PC-3 (cell line): Measurements from ENCODE around the gene ZNHIT1. TPM values are rescaled to one million over a fixed set of nuclear protein-coding genes. Genes with fewer than 3 reads are reported as not detected.

Experiments used
- ATAC-seq: fragments of 200-7000 bp; cut with Tn5 transposase; 2 replicates; pipeline ENCODE4 v1.9.1; 2020; ENCODE audit warnings: mild to moderate bottlenecking, moderate library complexity
- BruUV-seq: library from RNA; stranded (reverse); fragments of 400-500 nt; replicated peaks from 2 replicates; lab custom pipeline; 2021; lab: Mats Ljungman, UMichigan
- CTCF ChIA-PET: fragments of 300-600 bp; sonication (Branson Sonifier 250); formaldehyde crosslinking; loops from one replicate; lab custom pipeline; 2022; ENCODE audit warnings: antibody characterized with exemption; lab: Charles Lee
- POLR2A ChIA-PET: fragments of 300-600 bp; sonication (Branson Sonifier 250); formaldehyde crosslinking; loops from one replicate; lab custom pipeline; 2022; ENCODE audit warnings: antibody characterized with exemption; ENCODE audit not compliant: unreplicated experiment; lab: Charles Lee
- DNase-seq: peaks from one replicate; pipeline ENCODE4 v3.0.0-alpha.2; 2015
- H2AFZ ChIP-seq: fragments of 300-600 bp; sonication (generic); 2 replicates; pipeline ENCODE4 v1.6.0; 2016; ENCODE audit warnings: antibody characterized with exemption, low read length
- H3F3A ChIP-seq: fragments of 300-600 bp; sonication (generic); one replicate; pipeline ENCODE4 v1.6.0; 2017; ENCODE audit warnings: antibody characterized with exemption, low read length, control low read depth, mild to moderate bottlenecking; ENCODE audit not compliant: unreplicated experiment
- H3K27ac ChIP-seq: fragments of 300-600 bp; sonication (generic); 2 replicates; pipeline ENCODE4 v1.5.1; 2016; ENCODE audit warnings: mild to moderate bottlenecking, low read length
- H3K27me3 ChIP-seq: fragments of 300-600 bp; sonication (generic); 2 replicates; pipeline ENCODE4 v1.6.1; 2016; ENCODE audit warnings: low read length, mixed read lengths
- H3K36me3 ChIP-seq: fragments of 300-600 bp; sonication (generic); 2 replicates; pipeline ENCODE4 v1.6.1; 2016; ENCODE audit warnings: low read depth, mixed run types, low read length, mixed read lengths
- H3K4me1 ChIP-seq: fragments of 300-600 bp; sonication (generic); 2 replicates; pipeline ENCODE4 v1.5.1; 2016; ENCODE audit warnings: low read length; ENCODE audit not compliant: insufficient read depth
- H3K4me2 ChIP-seq: fragments of 300-600 bp; sonication (generic); 2 replicates; pipeline ENCODE4 v1.6.0; 2016; ENCODE audit warnings: low read length
- H3K4me3 ChIP-seq: fragments of 300-600 bp; sonication (generic); 2 replicates; pipeline ENCODE4 v1.5.1; 2016; ENCODE audit warnings: mild to moderate bottlenecking, low read length, mixed read lengths
- H3K79me2 ChIP-seq: fragments of 300-600 bp; sonication (generic); 2 replicates; pipeline ENCODE4 v1.6.1; 2017; ENCODE audit warnings: low read length, mixed read lengths
- H3K9ac ChIP-seq: fragments of 300-600 bp; sonication (generic); 2 replicates; pipeline ENCODE4 v1.6.0; 2016; ENCODE audit warnings: mild to moderate bottlenecking, low read length
- H3K9me2 ChIP-seq: fragments of 300-600 bp; sonication (generic); replicated peaks from 2 replicates; pipeline ENCODE4 v1.6.1; 2016; ENCODE audit warnings: mixed run types, low read length, mixed read lengths
- H3K9me3 ChIP-seq: fragments of 300-600 bp; sonication (generic); 2 replicates; pipeline ENCODE4 v1.6.1; 2016; ENCODE audit warnings: low read length, mixed read lengths
- H4K20me1 ChIP-seq: fragments of 300-600 bp; sonication (generic); 2 replicates; pipeline ENCODE4 v1.6.1; 2016; ENCODE audit warnings: low read length, mixed read lengths
- EZH2 ChIP-seq: fragments of 300-600 bp; sonication (generic); IDR thresholded peaks from one replicate; pipeline ENCODE4 v1.6.1; 2017; ENCODE audit warnings: antibody characterized with exemption, mild to moderate bottlenecking, low read length; ENCODE audit not compliant: unreplicated experiment
- EZH2phosphoT487 ChIP-seq: fragments of 300-600 bp; sonication (generic); IDR thresholded peaks from 2 replicates; pipeline ENCODE4 v1.6.1; 2018; ENCODE audit warnings: mild to moderate bottlenecking, antibody characterized with exemption, low read length, borderline replicate concordance
- intact Hi-C: fragments of 100-400 bp; cut with micrococcal nuclease; formaldehyde crosslinking; loops from 2 replicates; pipeline ENCODE4 v1.9.0; 2023
- total RNA-seq: library from RNA; depleted of rRNA; stranded (reverse); fragments of >200 nt; gene quantifications from 2 replicates; pipeline ENCODE4 v1.2.3, GENCODE V29; 2014
- TF ChIP-seq, protein P1 (sequence below): fragments of 300-600 bp; sonication (generic); conservative IDR thresholded peaks from 2 replicates; pipeline ENCODE4 v1.5.1; 2017; ENCODE audit warnings: antibody characterized with exemption, low read depth, mild to moderate bottlenecking, low read length

ZNHIT1 gene
- total RNA-seq, 1 experiment from 2014 or later = 188 TPM

DNA sequence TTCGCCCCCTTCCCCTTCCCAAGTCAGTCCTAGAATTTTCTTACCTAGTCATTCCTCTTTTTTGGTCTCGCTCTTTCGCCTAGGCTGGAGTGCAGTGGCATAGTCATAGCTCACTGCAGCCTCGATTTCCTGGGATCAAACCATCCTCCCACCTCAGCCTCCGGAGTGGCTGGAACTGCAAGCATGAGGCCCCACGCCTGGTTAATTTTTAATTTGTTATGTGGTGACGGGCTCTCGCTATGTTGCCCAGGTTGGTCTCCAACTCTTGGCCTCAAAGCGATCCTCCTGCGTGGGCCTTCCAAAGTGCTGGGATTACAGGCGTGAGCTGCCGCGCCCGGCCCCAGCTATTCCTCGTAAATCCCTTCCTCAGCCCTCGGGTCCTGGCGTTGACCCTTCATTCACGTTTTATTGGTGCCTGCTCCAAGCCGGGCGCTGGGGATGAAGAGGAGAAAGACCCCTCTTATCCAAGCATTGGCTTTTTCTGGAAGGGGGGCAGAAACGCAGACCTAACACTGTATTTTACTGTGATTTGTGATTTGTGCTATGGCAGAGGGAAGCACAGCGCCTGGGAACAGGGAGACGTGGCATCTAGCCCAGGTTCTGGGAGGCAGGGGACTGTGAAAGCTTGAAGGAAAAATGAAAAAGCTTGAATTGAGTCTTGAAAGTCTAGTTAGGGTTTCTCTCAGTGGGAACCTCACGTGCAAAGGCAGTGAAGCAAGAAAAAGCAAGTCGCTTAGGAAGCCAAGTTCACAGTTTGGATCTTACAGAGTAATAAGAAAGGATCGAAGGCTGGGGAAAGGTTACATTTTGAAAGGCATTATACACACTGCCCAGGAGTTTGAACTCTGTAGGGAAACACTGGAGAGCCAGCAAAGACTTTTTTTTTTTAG is 516 bp downstream of the ZNHIT1 start:
- ATAC-seq (peak; percentile 4), DNase-seq (no peak)
- TF ChIP-seq EZH2 (no peak), EZH2phosphoT487 (no peak)
- TF ChIP-seq, protein P1, sequence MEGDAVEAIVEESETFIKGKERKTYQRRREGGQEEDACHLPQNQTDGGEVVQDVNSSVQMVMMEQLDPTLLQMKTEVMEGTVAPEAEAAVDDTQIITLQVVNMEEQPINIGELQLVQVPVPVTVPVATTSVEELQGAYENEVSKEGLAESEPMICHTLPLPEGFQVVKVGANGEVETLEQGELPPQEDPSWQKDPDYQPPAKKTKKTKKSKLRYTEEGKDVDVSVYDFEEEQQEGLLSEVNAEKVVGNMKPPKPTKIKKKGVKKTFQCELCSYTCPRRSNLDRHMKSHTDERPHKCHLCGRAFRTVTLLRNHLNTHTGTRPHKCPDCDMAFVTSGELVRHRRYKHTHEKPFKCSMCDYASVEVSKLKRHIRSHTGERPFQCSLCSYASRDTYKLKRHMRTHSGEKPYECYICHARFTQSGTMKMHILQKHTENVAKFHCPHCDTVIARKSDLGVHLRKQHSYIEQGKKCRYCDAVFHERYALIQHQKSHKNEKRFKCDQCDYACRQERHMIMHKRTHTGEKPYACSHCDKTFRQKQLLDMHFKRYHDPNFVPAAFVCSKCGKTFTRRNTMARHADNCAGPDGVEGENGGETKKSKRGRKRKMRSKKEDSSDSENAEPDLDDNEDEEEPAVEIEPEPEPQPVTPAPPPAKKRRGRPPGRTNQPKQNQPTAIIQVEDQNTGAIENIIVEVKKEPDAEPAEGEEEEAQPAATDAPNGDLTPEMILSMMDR = no peak
- Histone ChIP-seq H3K4me2 (peak overlapping the region; percentile 98), H3K4me1 (peaks cover 11% of the 10 kb centered on the region), H4K20me1 (no peaks in the 10 kb centered on the region), H3K27ac (no peak overlapping the region), H3K27me3 (no peaks in the 10 kb centered on the region), H3K36me3 (no peaks in the 10 kb centered on the region; the same call in none of the 2 replicates), H3K79me2 (peaks cover 56% of the 10 kb centered on the region), H2AFZ (peak overlapping the region; percentile 81), H3K9me2 (no peaks in the 10 kb centered on the region), H3F3A (no peaks in the 10 kb centered on the region), H3K9me3 (no peaks in the 10 kb centered on the region), H3K9ac (peak overlapping the region; percentile 80), H3K4me3 (peak overlapping the region; percentile 80)
- POLR2A ChIA-PET = interaction anchor here (0.5 to 1.4 kb wide), 5 partner anchors 26 to 1089 kb away, joined by 3 to 7 read pairs (median 3); partner anchors contain the start of gene FIS1
- intact Hi-C loops = loop anchor here (1.0 kb wide), 1 partner anchor 26 kb away; no protein-coding TSS in a partner anchor
- CTCF ChIA-PET = interaction anchor here (0.6 to 2.0 kb wide), 5 partner anchors 16 to 74 kb away, joined by 3 to 11 read pairs (median 5); no protein-coding TSS in a partner anchor
- TSS peak; percentile 73 for BruUV-seq

DNA sequence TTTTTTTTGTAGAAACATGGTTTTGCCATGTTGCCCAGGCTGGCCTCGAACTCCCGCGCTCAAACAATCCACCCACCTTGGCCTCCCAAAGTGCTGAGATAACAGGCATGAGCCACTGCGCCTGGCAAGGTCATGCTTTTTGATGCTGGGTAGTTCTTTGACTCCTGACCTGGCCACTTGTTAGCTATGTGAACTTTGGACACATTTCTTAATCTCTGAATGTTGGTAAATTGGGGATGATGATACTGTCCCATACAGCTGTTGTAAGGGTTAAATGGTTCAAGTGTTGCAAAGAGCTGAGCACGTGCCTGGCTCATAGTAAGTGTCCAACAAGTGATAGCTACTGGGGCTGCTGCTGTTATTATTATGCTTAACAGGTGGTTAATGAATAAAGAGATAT is 2.3 kb downstream of the ZNHIT1 start:
- no peak for DNase-seq
- H2AFZ ChIP-seq = no peak overlapping the region
- no peaks in the 10 kb centered on the region for H4K20me1 ChIP-seq
- intact Hi-C loops = no loop called here
- no peaks in the 10 kb centered on the region for H3F3A ChIP-seq
- no peak overlapping the region for H3K4me2 ChIP-seq
- TF ChIP-seq EZH2 = no peak
- TF ChIP-seq, protein P1 = no peak
- no peaks in the 10 kb centered on the region for H3K27me3 ChIP-seq
- ChIA-PET CTCF (no interaction called here), POLR2A (no interaction called here)
- H3K4me3 ChIP-seq = no peak overlapping the region
- H3K9ac ChIP-seq = no peak overlapping the region
- H3K4me1 ChIP-seq = peaks cover 11% of the 10 kb centered on the region
- no peak for ATAC-seq
- H3K27ac ChIP-seq = no peak overlapping the region
- H3K9me3 ChIP-seq = no peaks in the 10 kb centered on the region
- no peaks in the 10 kb centered on the region for H3K9me2 ChIP-seq
- no TSS peak for BruUV-seq
- peaks cover 5% of the 10 kb centered on the region for H3K36me3 ChIP-seq
- H3K79me2 ChIP-seq = peaks cover 56% of the 10 kb centered on the region
